Hepatocyte (in vitro differentiated cells): ENCODE measurements around the gene BATF2. TPM values are rescaled to one million over a fixed set of nuclear protein-coding genes. Genes with fewer than 3 reads are reported as not detected.

Experiments
- DNase-seq: peaks from one replicate; pipeline ENCODE4 v3.0.0-alpha.2; 2016; ENCODE audit warnings: low spot score
- H2AFZ ChIP-seq: fragments of 200-600 bp; sonication (generic); 2 replicates; pipeline ENCODE4 v1.6.0; 2016; ENCODE audit warnings: antibody characterized with exemption, mild to moderate bottlenecking
- H3K27ac ChIP-seq: fragments of 200-600 bp; sonication (generic); 2 replicates; pipeline ENCODE4 v1.5.1; 2016; ENCODE audit warnings: mild to moderate bottlenecking
- H3K27me3 ChIP-seq: fragments of 200-600 bp; sonication (generic); 2 replicates; pipeline ENCODE4 v1.6.1; 2016
- H3K36me3 ChIP-seq: fragments of 200-600 bp; sonication (generic); replicated peaks from 2 replicates; pipeline ENCODE4 v1.5.1; 2016; ENCODE audit warnings: low read depth; ENCODE audit not compliant: insufficient read depth
- H3K4me1 ChIP-seq: fragments of 200-600 bp; sonication (generic); 2 replicates; pipeline ENCODE4 v1.5.1; 2016; ENCODE audit warnings: mild to moderate bottlenecking, moderate library complexity; ENCODE audit not compliant: insufficient read depth
- H3K4me2 ChIP-seq: fragments of 200-600 bp; sonication (generic); 2 replicates; pipeline ENCODE4 v1.6.0; 2016
- H3K4me3 ChIP-seq: fragments of 200-600 bp; sonication (generic); 2 replicates; pipeline ENCODE4 v1.5.1; 2016; ENCODE audit warnings: mild to moderate bottlenecking
- H3K79me2 ChIP-seq: fragments of 200-600 bp; sonication (generic); 2 replicates; pipeline ENCODE4 v1.6.0; 2017; ENCODE audit warnings: mild to moderate bottlenecking
- H3K9me2 ChIP-seq: fragments of 200-600 bp; sonication (generic); replicated peaks from 2 replicates; pipeline ENCODE4 v1.6.0; 2017; ENCODE audit warnings: mild to moderate bottlenecking; ENCODE audit not compliant: insufficient read depth
- H3K9me3 ChIP-seq: fragments of 200-600 bp; sonication (generic); 2 replicates; pipeline ENCODE4 v1.5.1; 2016; ENCODE audit warnings: low read depth, mild to moderate bottlenecking
- H4K20me1 ChIP-seq: fragments of 200-600 bp; sonication (generic); 2 replicates; pipeline ENCODE4 v1.6.0; 2016; ENCODE audit warnings: mild to moderate bottlenecking; ENCODE audit not compliant: insufficient read depth, poor library complexity, severe bottlenecking
- CTCF ChIP-seq: fragments of 200-600 bp; sonication (generic); IDR thresholded peaks from 2 replicates; pipeline ENCODE4 v1.5.1; 2016; ENCODE audit warnings: antibody characterized with exemption, mild to moderate bottlenecking; ENCODE audit not compliant: poor library complexity
- EZH2 ChIP-seq: fragments of 200-600 bp; sonication (generic); IDR thresholded peaks from 2 replicates; pipeline ENCODE4 v1.6.1; 2016; ENCODE audit warnings: antibody characterized with exemption, mild to moderate bottlenecking, borderline replicate concordance
- EZH2phosphoT487 ChIP-seq: fragments of 200-600 bp; sonication (generic); IDR thresholded peaks from one replicate; pipeline ENCODE4 v1.6.1; 2018; ENCODE audit warnings: antibody characterized with exemption, mild to moderate bottlenecking, low read depth, moderate library complexity; ENCODE audit not compliant: unreplicated experiment, severe bottlenecking
- WGBS: methylation state at CpG from one replicate; pipeline ENCODE4 v1.1.6; 2016; ENCODE audit warnings: low lambda C conversion rate; ENCODE audit errors: missing lambda C conversion rate; 5-methylcytosine and 5-hydroxymethylcytosine counted together
- polyA plus RNA-seq: library from polyadenylated mRNA; unstranded; fragments of >200 nt; fragmentation: Nextera tagmentation; extraction: Ambion mirVana; gene quantifications from 2 replicates; pipeline ENCODE4 v1.2.1, GENCODE V29; 2016
- total RNA-seq: library from RNA; depleted of rRNA; stranded (reverse); fragments of >200 nt; gene quantifications from 2 replicates; pipeline ENCODE4 v1.2.3, GENCODE V29; 2014

The BATF2 gene
- total and polyA plus RNA-seq, 2 experiments from 2014 or later = 1.9 to 2.6 TPM

GRCh38 chr11:65040520-65040846 is 43.7 kb upstream of the BATF2 start:
- WGBS = 28% methylated on average over 7 of the region's 7 CpGs
- H4K20me1 ChIP-seq = no peaks in the 10 kb centered on the region
- no peak for TF ChIP-seq EZH2
- no peak for TF ChIP-seq EZH2phosphoT487
- TF ChIP-seq CTCF = no peak
- peak overlapping the region; percentile 98 for H3K4me2 ChIP-seq
- peak overlapping the region; percentile 88 for H3K27ac ChIP-seq
- peaks cover 23% of the 10 kb centered on the region for H3K79me2 ChIP-seq
- H3K9me2 ChIP-seq = no peaks in the 10 kb centered on the region
- no peaks in the 10 kb centered on the region for H3K9me3 ChIP-seq
- no peaks in the 10 kb centered on the region for H3K36me3 ChIP-seq
- DNase-seq = no peak
- peak overlapping the region; percentile 30 for H2AFZ ChIP-seq
- peaks cover 4% of the 10 kb centered on the region for H3K4me1 ChIP-seq
- no peaks in the 10 kb centered on the region for H3K27me3 ChIP-seq
- peak overlapping the region; percentile 94 for H3K4me3 ChIP-seq

GRCh38 chr11:65036931-65037330 is 40.2 kb upstream of the BATF2 start:
- Histone ChIP-seq H3K4me2 (no peak overlapping the region), H2AFZ (no peak overlapping the region), H3K27ac (no peak overlapping the region), H4K20me1 (no peaks in the 10 kb centered on the region), H3K79me2 (peaks cover 3% of the 10 kb centered on the region), H3K9me3 (no peaks in the 10 kb centered on the region), H3K9me2 (no peaks in the 10 kb centered on the region), H3K27me3 (no peaks in the 10 kb centered on the region), H3K36me3 (no peaks in the 10 kb centered on the region), H3K4me1 (peaks cover 4% of the 10 kb centered on the region), H3K4me3 (no peak overlapping the region)
- TF ChIP-seq EZH2 (no peak), CTCF (no peak), EZH2phosphoT487 (no peak)
- 92% methylated on average over 6 of the region's 6 CpGs for WGBS
- DNase-seq = no peak

- Histone ChIP-seq H3K79me2 (no peaks in the 10 kb centered on the region), H3K4me1 (peaks cover 4% of the 10 kb centered on the region), H4K20me1 (no peaks in the 10 kb centered on the region), H3K9me2 (no peaks in the 10 kb centered on the region), H3K4me3 (no peak overlapping the region), H3K9me3 (no peaks in the 10 kb centered on the region), H3K4me2 (no peak overlapping the region), H2AFZ (no peak overlapping the region), H3K36me3 (no peaks in the 10 kb centered on the region), H3K27ac (no peak overlapping the region), H3K27me3 (no peaks in the 10 kb centered on the region)
- DNase-seq = no peak
- TF ChIP-seq EZH2 = no peak
- no peak for TF ChIP-seq EZH2phosphoT487
- TF ChIP-seq CTCF = no peak
- 93% methylated on average over 11 of the region's 11 CpGs for WGBS
Measured at GRCh38 chr11:65035579-65035978, 38.8 kb upstream of the BATF2 start.

- no peak overlapping the region for H2AFZ ChIP-seq
- no peaks in the 10 kb centered on the region for H3K9me3 ChIP-seq
- peaks cover 5% of the 10 kb centered on the region for H3K79me2 ChIP-seq
- H3K4me3 ChIP-seq = no peak overlapping the region
- DNase-seq = no peak
- no peaks in the 10 kb centered on the region for H3K4me1 ChIP-seq
- no peaks in the 10 kb centered on the region for H3K9me2 ChIP-seq
- H3K36me3 ChIP-seq = no peaks in the 10 kb centered on the region
- WGBS = 88% methylated on average over 2 of the region's 2 CpGs
- H3K27me3 ChIP-seq = no peaks in the 10 kb centered on the region
- H3K4me2 ChIP-seq = no peak overlapping the region
- no peak for TF ChIP-seq EZH2
- no peak for TF ChIP-seq CTCF
- TF ChIP-seq EZH2phosphoT487 = no peak
- H4K20me1 ChIP-seq = no peaks in the 10 kb centered on the region
- H3K27ac ChIP-seq = no peak overlapping the region
Measured at GRCh38 chr11:65034423-65034822, 37.7 kb upstream of the BATF2 start.
